HL-60/S4 treated with retinoic acid at 250 ng/mL for 4 days and 3 days (cell line): Measurements from ENCODE around the gene CIAO2B.

Experiments used
- in situ Hi-C: fragments of 300-500 bp; cut with MboI; formaldehyde crosslinking; loops from 2 replicates; pipeline ENCODE4 v1.7.0; 2022; ENCODE audit warnings: low sequenced_read_pairs

The CIAO2B gene

GRCh38 chr16:66891797-66892196, 42.4 kb downstream of the CIAO2B start:
- in situ Hi-C loops, result no loop called here

- in situ Hi-C loops, result no loop called here
Observed at GRCh38 chr16:66891360-66891759, 42.8 kb downstream of the CIAO2B start.

- in situ Hi-C loops, result no loop called here
Observed at GRCh38 chr16:66890799-66891198, 43.4 kb downstream of the CIAO2B start.

GRCh38 chr16:66889622-66890021, 44.6 kb downstream of the CIAO2B start:
- in situ Hi-C loops, result no loop called here

GRCh38 chr16:66888647-66889615, 45.3 kb downstream of the CIAO2B start:
- in situ Hi-C loops, result no loop called here

- in situ Hi-C loops, result no loop called here
Observed at GRCh38 chr16:66886914-66887313, 47.3 kb downstream of the CIAO2B start.

- in situ Hi-C loops, result no loop called here
Observed at GRCh38 chr16:66886321-66886720, 47.9 kb downstream of the CIAO2B start.

- in situ Hi-C loops, result no loop called here
Observed at GRCh38 chr16:66885491-66885890, 48.7 kb downstream of the CIAO2B start.

- in situ Hi-C loops, result no loop called here
Observed at GRCh38 chr16:66882702-66883101, 51.5 kb downstream of the CIAO2B start.
